Common myeloid progenitor, CD34-positive (primary cell): ENCODE measurements around the gene LRRC3C.
"Not testable (repeated sequence)": the region's sequence is repeated elsewhere in the genome, so short reads cannot be mapped to it uniquely, and the experiment has no call there.

ENCODE experiments used
- CTCF ChIA-PET: fragments of 350-600 bp; sonication (Branson Sonifier 250); formaldehyde crosslinking; loops from one replicate; lab custom pipeline; 2021; ENCODE audit warnings: antibody characterized with exemption; lab: Charles Lee
- POLR2A ChIA-PET: fragments of 350-600 bp; sonication (Branson Sonifier 250); formaldehyde crosslinking; loops from one replicate; lab custom pipeline; 2021; ENCODE audit warnings: antibody characterized with exemption; lab: Charles Lee
- DNase-seq, 3 donors: peaks; one replicate each; pipeline versions ENCODE4 v3.0.0 to v3.0.0-alpha.2; 2013
- H3K27ac ChIP-seq, 2 experiments: 1 replicate in 1 of 2; 2 replicates in 1 of 2; pipeline ENCODE4 v1.7.0; 2013; ENCODE audit warnings: inconsistent platforms in 2 of 2, low read length in 2 of 2, mild to moderate bottlenecking in 2 of 2, low read depth in 1 of 2, moderate library complexity in 1 of 2; ENCODE audit not compliant: severe bottlenecking in 2 of 2, insufficient read depth in 1 of 2, poor library complexity in 1 of 2
- H3K27me3 ChIP-seq, 5 experiments: replicated peaks in 2 of 5; 1 replicate in 3 of 5; 2 replicates in 2 of 5; pipeline versions ENCODE4 v1.6.1 to v1.7.0; 2013; ENCODE audit warnings: low read length in 4 of 5, mild to moderate bottlenecking in 2 of 5, moderate library complexity in 2 of 5, inconsistent platforms in 1 of 5; ENCODE audit not compliant: insufficient read depth in 5 of 5, control insufficient read depth in 4 of 5
- H3K36me3 ChIP-seq, 4 experiments: 1 replicate in 2 of 4; 2 replicates in 2 of 4; pipeline versions ENCODE4 v1.6.1 to v1.7.0; 2013; ENCODE audit warnings: low read length in 3 of 4, control low read depth in 1 of 4, mild to moderate bottlenecking in 1 of 4; ENCODE audit not compliant: control insufficient read depth in 4 of 4, insufficient read depth in 4 of 4
- H3K4me1 ChIP-seq, 4 experiments: 1 replicate in 3 of 4; 2 replicates in 1 of 4; pipeline versions ENCODE4 v1.6.1 to v1.7.1; 2013; ENCODE audit warnings: low read length in 3 of 4, mild to moderate bottlenecking in 3 of 4, control low read depth in 1 of 4, inconsistent platforms in 1 of 4, moderate library complexity in 1 of 4; ENCODE audit not compliant: control insufficient read depth in 4 of 4, insufficient read depth in 4 of 4; ENCODE audit errors: control extremely low read depth in 1 of 4
- H3K4me3 ChIP-seq, 7 experiments: 1 replicate in 4 of 7; 2 replicates in 3 of 7; pipeline versions ENCODE4 v1.5.1 to v1.7.0; 2013; ENCODE audit warnings: mild to moderate bottlenecking in 7 of 7, low read length in 6 of 7, moderate library complexity in 6 of 7, inconsistent platforms in 2 of 7, low read depth in 2 of 7, control low read depth in 1 of 7; ENCODE audit not compliant: insufficient read depth in 4 of 7, control insufficient read depth in 1 of 7; ENCODE audit errors: extremely low read depth in 1 of 7
- H3K9me3 ChIP-seq, 5 experiments: 1 replicate in 4 of 5; 2 replicates in 1 of 5; pipeline versions ENCODE4 v1.6.1 to v1.7.1; 2013; ENCODE audit warnings: low read length in 4 of 5, mild to moderate bottlenecking in 2 of 5, inconsistent platforms in 1 of 5, low read depth in 1 of 5, moderate library complexity in 1 of 5; ENCODE audit not compliant: control insufficient read depth in 4 of 5, insufficient read depth in 2 of 5; ENCODE audit errors: control extremely low read depth in 1 of 5
- WGBS: methylation state at CpG from one replicate; pipeline ENCODE4 v1.1.5; 2013; ENCODE audit not compliant: insufficient coverage; 5-methylcytosine and 5-hydroxymethylcytosine counted together

The LRRC3C gene

GRCh38 chr17:39946551-39947330 is 19.2 kb downstream of the LRRC3C start:
- Histone ChIP-seq H3K9me3 (no peaks in the 10 kb centered on the region), H3K27ac (no peak overlapping the region), H3K36me3 (no peaks in the 10 kb centered on the region), H3K4me3 (no peak overlapping the region), H3K27me3 (no peaks in the 10 kb centered on the region), H3K4me1 (peaks cover 0 to 9% (median 6%) of the 10 kb centered on the region in 4 experiments)
- DNase-seq = no peak
- POLR2A ChIA-PET = no interaction called here
- WGBS = 93% methylated on average over 13 of the region's 15 CpGs
- CTCF ChIA-PET = interaction anchor here (0.7 to 3.6 kb wide), 6 partner anchors 7 to 76 kb away, joined by 3 to 15 read pairs (median 4); no protein-coding TSS in a partner anchor

- not testable (repeated sequence) for H3K36me3 ChIP-seq, H3K9me3 ChIP-seq, H3K4me3 ChIP-seq, DNase-seq, H3K27me3 ChIP-seq, H3K27ac ChIP-seq
- 100% methylated on average over 4 of the region's 5 CpGs for WGBS
- CTCF ChIA-PET = interaction anchor here (1.0 to 3.6 kb wide), 2 partner anchors 10 to 19 kb away, joined by 3 to 15 read pairs; no protein-coding TSS in a partner anchor
- H3K4me1 ChIP-seq = peaks cover 0 to 17% (median 13%) of the 10 kb centered on the region in 4 experiments
- POLR2A ChIA-PET = interaction anchor here (0.7 kb wide), 1 partner anchor 9 kb away, joined by 9 read pairs; no protein-coding TSS in a partner anchor
Measured at GRCh38 chr17:39948489-39948828, 20.9 kb downstream of the LRRC3C start.

GRCh38 chr17:39949028-39949427 is 21.5 kb downstream of the LRRC3C start:
- no peak overlapping the region for H3K4me3 ChIP-seq
- DNase-seq = no peak
- H3K27me3 ChIP-seq = no peaks in the 10 kb centered on the region
- no peaks in the 10 kb centered on the region for H3K36me3 ChIP-seq
- peaks cover 0 to 20% (median 14%) of the 10 kb centered on the region in 4 experiments for H3K4me1 ChIP-seq
- ChIA-PET POLR2A (no interaction called here), CTCF (interaction anchor here (1.0 to 1.3 kb wide), 2 partner anchors 9 to 20 kb away, joined by 3 read pairs; no protein-coding TSS in a partner anchor)
- H3K27ac ChIP-seq = no peak overlapping the region
- 100% methylated on average over 1 of the region's 2 CpGs for WGBS
- H3K9me3 ChIP-seq = no peaks in the 10 kb centered on the region

- DNase-seq = no peak
- CTCF ChIA-PET = interaction anchor here (0.7 kb wide), 1 partner anchor 11 kb away, joined by 3 read pairs; no protein-coding TSS in a partner anchor
- WGBS = 92% methylated on average over 2 of the region's 5 CpGs
- no peak overlapping the region for H3K4me3 ChIP-seq
- H3K27ac ChIP-seq = no peak overlapping the region
- H3K4me1 ChIP-seq = peaks cover 0 to 20% (median 14%) of the 10 kb centered on the region in 4 experiments
- H3K9me3 ChIP-seq = no peaks in the 10 kb centered on the region
- no peaks in the 10 kb centered on the region for H3K36me3 ChIP-seq
- POLR2A ChIA-PET = no interaction called here
- H3K27me3 ChIP-seq = no peaks in the 10 kb centered on the region
Measured at GRCh38 chr17:39950871-39951348, 23.4 kb downstream of the LRRC3C start.

- POLR2A ChIA-PET = interaction anchor here (1.5 kb wide), 1 partner anchor 28 kb away, joined by 3 read pairs; the partner anchor contains the start of gene PSMD3
- no peak for DNase-seq
- Histone ChIP-seq H3K4me1 (peaks cover 0 to 20% (median 14%) of the 10 kb centered on the region in 4 experiments), H3K9me3 (no peaks in the 10 kb centered on the region), H3K36me3 (no peaks in the 10 kb centered on the region), H3K27ac (no peak overlapping the region), H3K4me3 (peak overlapping the region; percentile 24 to 81 (median 57)), H3K27me3 (no peaks in the 10 kb centered on the region)
- CTCF ChIA-PET = interaction anchor here (0.7 kb wide), 1 partner anchor 12 kb away, joined by 3 read pairs; no protein-coding TSS in a partner anchor
- 67% methylated on average over 17 of the region's 22 CpGs for WGBS
Measured at GRCh38 chr17:39951924-39952679, 24.6 kb downstream of the LRRC3C start.

- CTCF ChIA-PET = interaction anchor here (0.6 to 14.2 kb wide), 5 partner anchors 13 to 80 kb away, joined by 3 to 197 read pairs (median 4); partner anchors contain the start of gene PSMD3
- WGBS = under 1% methylated on average over 18 of the region's 55 CpGs
- DNase-seq = peak; percentile 92 to 96 (median 96)
- Histone ChIP-seq H3K9me3 (no peaks in the 10 kb centered on the region), H3K36me3 (no peaks in the 10 kb centered on the region), H3K27me3 (no peaks in the 10 kb centered on the region), H3K4me1 (peaks cover 0 to 20% (median 14%) of the 10 kb centered on the region in 4 experiments), H3K4me3 (peak overlapping the region; percentile 37 to 81 (median 57)), H3K27ac (peak overlapping the region in 1 of 2 experiments; percentile 58)
- POLR2A ChIA-PET = interaction anchor here (0.9 to 1.5 kb wide), 2 partner anchors 28 to 29 kb away, joined by 3 to 4 read pairs; partner anchors contain the start of gene PSMD3
Measured at GRCh38 chr17:39952680-39953470, 25.3 kb downstream of the LRRC3C start.
